Mesendoderm (in vitro differentiated cells): Measurements from ENCODE around the gene FAM169A.
"Not testable (repeated sequence)": the region's sequence is repeated elsewhere in the genome, so short reads cannot be mapped to it uniquely, and the experiment has no call there.

Experiments used
- DNase-seq: peaks from one replicate; pipeline ENCODE4 v3.0.0; 2013
- H2AK5ac ChIP-seq: 2 replicates; pipeline ENCODE4 v1.6.1; 2013; ENCODE audit warnings: low read length, inconsistent platforms
- H2BK120ac ChIP-seq: 2 replicates; pipeline ENCODE4 v1.6.1; 2013; ENCODE audit warnings: low read depth, mild to moderate bottlenecking, low read length, moderate library complexity, mixed read lengths
- H2BK15ac ChIP-seq: replicated peaks from 2 replicates; pipeline ENCODE4 v1.6.1; 2013; ENCODE audit warnings: low read depth, mild to moderate bottlenecking, moderate library complexity
- H2BK5ac ChIP-seq: 2 replicates; pipeline ENCODE4 v1.6.1; 2013; ENCODE audit warnings: low read length, inconsistent platforms
- H3K18ac ChIP-seq: 2 replicates; pipeline ENCODE4 v1.6.1; 2013; ENCODE audit warnings: mild to moderate bottlenecking, low read length, mixed read lengths
- H3K23ac ChIP-seq: one replicate; pipeline ENCODE4 v1.6.1; 2013; ENCODE audit warnings: low read length
- H3K27ac ChIP-seq: 2 replicates; pipeline ENCODE4 v1.5.1; 2013; ENCODE audit warnings: low read depth, mild to moderate bottlenecking, inconsistent platforms, low read length, moderate library complexity
- H3K27me3 ChIP-seq: 2 replicates; pipeline ENCODE4 v1.6.1; 2013; ENCODE audit warnings: low read length, control low read depth, mild to moderate bottlenecking, inconsistent platforms; ENCODE audit not compliant: insufficient read depth, poor library complexity
- H3K36me3 ChIP-seq: 2 replicates; pipeline ENCODE4 v1.6.1; 2013; ENCODE audit warnings: low read length, inconsistent platforms; ENCODE audit not compliant: control insufficient read depth, insufficient read depth
- H3K4ac ChIP-seq: one replicate; pipeline ENCODE4 v1.6.1; 2013; ENCODE audit warnings: low read depth, mild to moderate bottlenecking, low read length, moderate library complexity
- H3K4me1 ChIP-seq: 2 replicates; pipeline ENCODE4 v1.6.1; 2013; ENCODE audit warnings: low read depth, low read length, inconsistent platforms; ENCODE audit not compliant: control insufficient read depth
- H3K4me2 ChIP-seq: 2 replicates; pipeline ENCODE4 v1.6.1; 2013; ENCODE audit warnings: low read length
- H3K4me3 ChIP-seq: 2 replicates; pipeline ENCODE4 v1.5.1; 2013; ENCODE audit warnings: mild to moderate bottlenecking, low read length
- H3K56ac ChIP-seq: one replicate; pipeline ENCODE4 v1.6.1; 2013; ENCODE audit warnings: low read length
- H3K79me1 ChIP-seq: 2 replicates; pipeline ENCODE4 v1.6.1; 2013; ENCODE audit warnings: low read length, inconsistent platforms
- H3K79me2 ChIP-seq: 2 replicates; pipeline ENCODE4 v1.6.1; 2013; ENCODE audit warnings: mild to moderate bottlenecking, low read length; ENCODE audit not compliant: control insufficient read depth, insufficient read depth
- H3K9ac ChIP-seq: 2 replicates; pipeline ENCODE4 v1.6.1; 2013; ENCODE audit warnings: low read length, inconsistent platforms
- H4K5ac ChIP-seq: one replicate; pipeline ENCODE4 v1.6.1; 2013; ENCODE audit warnings: low read length
- H4K8ac ChIP-seq: one replicate; pipeline ENCODE4 v1.6.1; 2013; ENCODE audit warnings: low read depth, mild to moderate bottlenecking, control low read depth, low read length, moderate library complexity
- WGBS: extraction: QIAGEN DNeasy Blood & Tissue Kit; methylation state at CpG from one replicate; pipeline ENCODE4 v1.1.7; 2013; ENCODE audit warnings: low lambda C conversion rate, missing lambda C conversion rate; ENCODE audit not compliant: insufficient coverage; ENCODE audit errors: extremely low coverage; 5-methylcytosine and 5-hydroxymethylcytosine counted together

The FAM169A gene

DNA sequence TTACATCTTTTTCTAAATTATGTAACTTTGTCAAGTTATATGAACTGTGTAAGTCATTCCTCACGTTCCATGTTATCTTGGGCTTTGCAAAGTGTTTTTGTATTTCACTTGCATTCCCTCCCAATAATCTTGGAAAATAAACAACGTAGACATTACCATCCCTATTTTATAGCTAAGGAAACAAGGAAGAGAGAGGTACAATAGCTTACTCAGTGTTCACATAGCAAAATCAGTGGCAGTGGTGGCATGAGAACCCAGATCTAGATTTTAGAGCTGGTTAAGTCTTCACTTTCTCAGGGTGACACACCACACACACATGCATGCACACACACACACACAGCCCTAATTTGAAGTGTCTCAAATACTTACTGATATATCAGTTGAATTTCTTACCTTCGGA, 65.0 kb downstream of the FAM169A start:
- no peak overlapping the region for H3K56ac ChIP-seq
- H2BK15ac ChIP-seq = no peak overlapping the region
- no peak overlapping the region for H3K27ac ChIP-seq
- no peak overlapping the region for H3K4ac ChIP-seq
- H2AK5ac ChIP-seq = no peak overlapping the region
- peaks cover 10% of the 10 kb centered on the region for H3K79me1 ChIP-seq
- H3K23ac ChIP-seq = no peak overlapping the region
- H3K9ac ChIP-seq = no peak overlapping the region
- H2BK120ac ChIP-seq = no peak overlapping the region
- no CpG with 5 or more reads among the region's 3 CpGs for WGBS
- H3K4me3 ChIP-seq = no peak overlapping the region
- H3K4me2 ChIP-seq = no peak overlapping the region
- H2BK5ac ChIP-seq = no peak overlapping the region
- H4K5ac ChIP-seq = no peak overlapping the region
- H3K79me2 ChIP-seq = peaks cover 9% of the 10 kb centered on the region
- H3K27me3 ChIP-seq = no peaks in the 10 kb centered on the region
- no peak overlapping the region for H3K18ac ChIP-seq
- no peaks in the 10 kb centered on the region for H3K4me1 ChIP-seq
- DNase-seq = no peak
- no peak overlapping the region for H4K8ac ChIP-seq
- H3K36me3 ChIP-seq = peaks cover 4% of the 10 kb centered on the region

DNA sequence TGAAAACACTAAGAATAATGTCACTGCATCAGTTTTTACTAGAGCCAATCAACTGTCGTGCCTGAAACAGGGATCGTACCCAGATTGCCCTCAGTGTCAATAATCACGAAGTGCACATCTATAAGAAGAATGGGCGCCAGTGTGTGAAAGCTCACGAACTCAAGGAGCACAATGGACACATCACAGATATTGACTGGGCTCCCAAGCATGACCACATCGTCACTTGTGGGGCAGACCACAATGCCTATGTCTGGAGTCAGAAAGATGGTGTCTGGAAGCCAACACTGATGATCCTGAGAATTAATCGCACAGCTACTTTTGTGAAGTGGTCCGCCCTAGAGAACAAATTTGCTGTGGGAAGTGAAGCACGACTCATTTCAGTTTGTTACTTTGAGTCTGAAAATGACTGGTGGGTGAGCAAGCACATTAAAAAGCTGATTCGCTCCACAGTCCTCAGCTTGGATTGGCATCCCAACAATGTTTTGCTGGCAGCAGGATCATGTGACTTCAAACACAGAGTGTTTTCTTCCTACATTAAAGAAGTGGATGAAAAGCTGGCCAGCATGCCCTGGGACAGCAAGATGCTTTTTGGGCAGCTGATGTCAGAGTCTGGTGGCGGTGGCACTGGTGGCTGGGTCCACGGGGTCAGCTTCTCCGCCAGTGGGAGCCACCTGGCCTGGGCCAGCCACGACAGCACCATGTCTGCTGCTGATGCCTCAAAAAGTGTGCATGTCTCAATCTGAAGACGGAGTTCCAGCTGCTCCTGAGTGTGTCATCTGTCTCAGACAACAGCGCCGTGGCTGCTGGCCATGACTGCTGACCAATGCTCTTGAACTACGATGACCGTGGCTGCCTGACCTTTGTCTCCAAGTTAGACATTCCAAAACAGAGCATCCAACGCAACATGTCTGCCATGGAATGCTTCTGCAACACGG, 66.9 kb downstream of the FAM169A start:
- peaks cover 8% of the 10 kb centered on the region for H3K79me1 ChIP-seq
- DNase-seq = no peak
- H3K23ac ChIP-seq = no peak overlapping the region
- H4K8ac ChIP-seq = no peak overlapping the region
- H3K4me1 ChIP-seq = no peaks in the 10 kb centered on the region
- no peak overlapping the region for H4K5ac ChIP-seq
- no peaks in the 10 kb centered on the region for H3K27me3 ChIP-seq
- no peak overlapping the region for H3K9ac ChIP-seq
- peaks cover 4% of the 10 kb centered on the region for H3K36me3 ChIP-seq
- H2AK5ac ChIP-seq = no peak overlapping the region
- no peak overlapping the region for H3K56ac ChIP-seq
- H3K27ac ChIP-seq = no peak overlapping the region
- no peak overlapping the region for H2BK15ac ChIP-seq
- H3K4me2 ChIP-seq = no peak overlapping the region
- H3K4ac ChIP-seq = no peak overlapping the region
- peaks cover 5% of the 10 kb centered on the region for H3K79me2 ChIP-seq
- H3K4me3 ChIP-seq = no peak overlapping the region
- H3K18ac ChIP-seq = no peak overlapping the region
- no peak overlapping the region for H2BK120ac ChIP-seq
- no peak overlapping the region for H2BK5ac ChIP-seq
- no CpG with 5 or more reads among the region's 21 CpGs for WGBS

DNA sequence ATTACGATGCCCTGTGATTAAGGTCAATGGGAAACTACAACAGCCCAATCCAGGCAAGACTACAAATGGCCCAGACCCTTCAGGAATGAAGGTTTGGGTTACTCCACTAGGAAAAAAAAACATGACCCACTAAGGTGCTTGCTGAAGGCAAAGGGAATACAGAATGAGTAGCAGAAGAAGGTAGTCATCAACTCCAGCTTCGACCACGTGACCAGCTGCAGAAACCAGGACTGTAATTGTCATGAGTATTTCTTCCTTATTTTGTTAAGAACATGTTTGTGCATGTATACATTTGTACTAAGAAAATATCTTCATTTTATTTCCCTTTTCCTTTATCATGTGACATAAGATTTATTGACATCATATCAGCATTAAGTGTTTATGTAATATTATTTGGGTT, 74.5 kb downstream of the FAM169A start:
- not testable (repeated sequence) for H3K9ac ChIP-seq, H2BK5ac ChIP-seq, H3K23ac ChIP-seq, H3K56ac ChIP-seq, H3K4me2 ChIP-seq, H3K79me1 ChIP-seq, H3K4me1 ChIP-seq, H3K4me3 ChIP-seq, H2AK5ac ChIP-seq, H3K27me3 ChIP-seq, DNase-seq, H4K8ac ChIP-seq, H2BK15ac ChIP-seq, H4K5ac ChIP-seq, H3K79me2 ChIP-seq, H3K4ac ChIP-seq, H2BK120ac ChIP-seq, H3K27ac ChIP-seq, H3K18ac ChIP-seq
- H3K36me3 ChIP-seq = peaks cover 10% of the 10 kb centered on the region
- no CpG with 5 or more reads among the region's 3 CpGs for WGBS

DNA sequence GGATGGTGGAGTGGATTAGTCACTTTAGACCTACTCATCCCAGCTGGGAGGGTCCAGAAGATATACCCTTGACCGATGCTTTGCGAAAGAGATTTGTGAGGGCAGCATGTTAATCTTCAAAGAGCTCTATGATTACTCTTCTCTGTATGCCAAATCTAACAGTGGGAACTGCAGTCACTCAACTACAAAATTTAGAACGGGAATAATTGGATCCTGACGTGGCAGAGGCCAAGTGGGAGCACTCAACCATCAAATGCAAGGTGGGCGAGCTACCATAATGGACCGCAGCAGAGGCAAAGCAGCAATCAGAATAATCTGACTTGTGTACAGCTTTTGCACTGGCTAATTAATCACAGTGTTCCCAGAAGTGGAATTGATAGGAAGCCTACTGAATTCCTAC, 78.8 kb downstream of the FAM169A start:
- Histone ChIP-seq H3K27me3 (no peaks in the 10 kb centered on the region), H2BK15ac (no peak overlapping the region), H3K27ac (no peak overlapping the region), H2BK120ac (no peak overlapping the region), H4K5ac (no peak overlapping the region), H3K23ac (no peak overlapping the region), H3K79me2 (no peaks in the 10 kb centered on the region), H3K4me3 (no peak overlapping the region), H3K4ac (no peak overlapping the region), H3K79me1 (peaks cover 6% of the 10 kb centered on the region), H3K56ac (no peak overlapping the region), H3K9ac (no peak overlapping the region), H2AK5ac (no peak overlapping the region), H3K4me1 (no peaks in the 10 kb centered on the region), H3K18ac (no peak overlapping the region), H3K36me3 (peaks cover 10% of the 10 kb centered on the region), H4K8ac (no peak overlapping the region), H2BK5ac (no peak overlapping the region), H3K4me2 (no peak overlapping the region)
- no CpG with 5 or more reads among the region's 6 CpGs for WGBS
- DNase-seq = no peak

DNA sequence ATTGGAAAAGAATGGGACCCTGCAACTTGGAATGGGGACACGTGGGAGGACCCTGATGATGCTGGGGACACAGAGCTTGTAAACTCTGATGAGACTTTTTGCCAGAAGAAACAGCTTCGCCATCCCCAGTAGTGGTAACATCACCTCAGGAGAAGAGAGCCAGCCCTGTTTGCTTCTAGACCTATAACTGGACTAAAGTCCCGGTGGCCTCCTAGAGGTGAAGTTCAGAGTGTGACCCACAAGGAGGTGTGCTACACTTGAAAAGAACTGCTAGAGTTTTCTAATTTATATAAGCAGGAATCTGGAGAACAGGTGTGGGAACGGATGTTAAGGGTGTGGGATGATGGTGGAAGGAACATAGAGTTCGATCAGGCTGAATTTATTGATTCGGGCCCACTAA, 79.3 kb downstream of the FAM169A start:
- Histone ChIP-seq H4K8ac (no peak overlapping the region), H3K27me3 (no peaks in the 10 kb centered on the region), H3K79me2 (no peaks in the 10 kb centered on the region), H2BK120ac (no peak overlapping the region), H3K4ac (no peak overlapping the region), H3K9ac (no peak overlapping the region), H2BK5ac (no peak overlapping the region), H2AK5ac (no peak overlapping the region), H4K5ac (no peak overlapping the region), H3K18ac (no peak overlapping the region), H3K4me2 (no peak overlapping the region), H3K4me1 (no peaks in the 10 kb centered on the region), H3K4me3 (no peak overlapping the region), H3K27ac (no peak overlapping the region), H3K36me3 (peaks cover 10% of the 10 kb centered on the region), H3K56ac (no peak overlapping the region), H2BK15ac (no peak overlapping the region), H3K23ac (no peak overlapping the region), H3K79me1 (peaks cover 6% of the 10 kb centered on the region)
- WGBS = no CpG with 5 or more reads among the region's 6 CpGs
- no peak for DNase-seq

DNA sequence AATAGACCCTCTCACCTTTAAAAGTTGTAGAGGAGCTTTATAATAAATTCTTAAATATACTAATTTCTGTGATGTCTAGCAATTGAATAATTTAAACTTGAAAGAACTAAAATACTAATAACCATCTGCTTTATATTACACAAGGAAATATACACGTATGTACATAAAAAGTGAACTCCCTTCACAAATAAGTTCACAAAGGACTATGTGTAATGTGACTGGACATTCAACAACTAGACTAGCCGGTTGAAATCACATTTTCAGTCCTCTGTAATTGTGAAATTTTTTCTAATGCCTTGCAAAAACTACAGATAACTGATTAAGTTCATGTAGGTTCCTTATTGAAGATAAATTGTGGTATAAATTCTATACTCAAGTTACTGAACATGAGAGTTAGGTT, 87.6 kb downstream of the FAM169A start:
- Histone ChIP-seq H3K4ac (no peak overlapping the region), H3K9ac (no peak overlapping the region), H3K27me3 (no peaks in the 10 kb centered on the region), H2AK5ac (no peak overlapping the region), H2BK15ac (no peak overlapping the region), H3K27ac (no peak overlapping the region), H3K18ac (no peak overlapping the region), H3K79me1 (peaks cover 7% of the 10 kb centered on the region), H3K36me3 (peaks cover 7% of the 10 kb centered on the region), H2BK120ac (no peak overlapping the region), H3K4me1 (no peaks in the 10 kb centered on the region), H2BK5ac (no peak overlapping the region), H3K4me2 (no peak overlapping the region), H3K23ac (no peak overlapping the region), H4K5ac (no peak overlapping the region), H3K56ac (no peak overlapping the region), H3K79me2 (no peaks in the 10 kb centered on the region), H4K8ac (no peak overlapping the region), H3K4me3 (no peak overlapping the region)
- WGBS = no CpG with 5 or more reads among the region's 2 CpGs
- no peak for DNase-seq
